ENCODE data around the gene PLEKHA8.
A peak's percentile ranks its signal among the peaks of the same experiment; 100 is the strongest.

GRCh38 chr7:30062587-30062986 lies 34.4 kb downstream of the PLEKHA8 start:
- TF ChIP-seq CTCF (IDR thresholded peaks at IDR 0.05): peak; percentile 59 to 68 (median 60)
- TF ChIP-seq POLR2A (IDR thresholded peaks at IDR 0.05): no peak

All from tibial nerve (tissue), 3 donors.